HG02852 (cell line): ENCODE results near the gene TRIM6.
"Not testable (repeated sequence)": the region's sequence is repeated elsewhere in the genome, so short reads cannot be mapped to it uniquely, and the experiment has no call there.

ENCODE experiments used
- ATAC-seq: cut with Tn5 transposase; IDR thresholded peaks from one replicate; pipeline ENCODE4 v1.9.1; 2021; ENCODE audit warnings: mild to moderate bottlenecking, moderate library complexity; ENCODE audit not compliant: unreplicated experiment

Gene TRIM6

DNA sequence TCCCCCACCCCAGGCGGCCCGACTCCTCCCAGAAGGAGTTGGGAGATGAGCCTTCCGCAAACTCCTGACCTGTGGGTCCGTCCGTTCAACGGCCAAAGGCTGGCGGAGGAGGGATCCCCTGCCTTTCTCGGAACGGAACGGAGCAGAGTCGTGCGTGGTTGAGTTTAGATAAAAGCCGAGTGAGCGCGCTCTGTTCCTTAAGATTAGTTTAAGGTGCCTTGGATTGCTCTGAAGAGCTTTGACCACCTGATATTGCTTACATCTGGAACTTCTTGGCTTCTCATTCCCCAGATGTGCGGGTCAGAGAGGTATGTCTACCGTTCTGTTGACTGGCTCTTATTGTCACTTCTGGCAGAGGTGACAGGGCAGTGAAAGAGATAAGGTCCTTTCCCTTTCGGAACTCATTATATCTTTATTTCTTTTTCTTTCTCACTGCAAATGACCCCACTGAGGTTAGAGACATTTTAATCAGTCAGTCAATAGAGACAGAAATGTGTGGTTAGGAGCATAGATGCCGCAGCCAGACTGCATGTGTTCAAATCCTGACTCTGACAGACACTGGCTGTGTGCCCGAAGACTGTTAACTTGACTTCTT, at the start of gene TRIM6:
TSS of gene TRIM6 (plus strand) at position 31 of the 595 bp plus-strand sequence. CDS start at position 292, 261 bp downstream.
- peak; percentile 41 for ATAC-seq

DNA sequence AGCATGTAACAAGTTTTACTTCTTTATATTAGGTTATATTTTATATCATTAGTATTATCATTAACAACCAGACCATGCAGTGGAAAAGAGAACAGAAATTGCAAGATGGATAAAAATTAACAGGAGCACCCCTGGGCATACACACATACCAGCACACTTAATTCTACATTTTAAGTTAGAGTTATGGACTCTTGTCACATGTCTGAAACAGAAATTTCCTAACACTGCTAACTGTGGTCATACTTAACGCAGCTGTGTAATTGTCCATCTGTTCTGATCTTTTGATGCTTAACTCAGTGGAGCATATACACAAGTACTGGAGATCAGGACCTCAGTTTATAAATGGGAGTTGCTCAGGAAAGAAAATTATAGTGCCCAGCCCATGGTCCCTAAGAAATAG, 48.5 kb upstream of the TRIM6 start:
- ATAC-seq, result no peak

GRCh38 chr11:5548440-5548839, 48.0 kb upstream of the TRIM6 start, which contains the start of gene OR52H1:
OR52H1 (minus strand) TSS chr11:5548540; CDS start chr11:5545505, 3,035 bp downstream.
- no peak for ATAC-seq

GRCh38 chr11:5550440-5551095, 45.9 kb upstream of the TRIM6 start:
- peak; percentile 71 for ATAC-seq

GRCh38 chr11:5553343-5553742, 43.1 kb upstream of the TRIM6 start:
- no peak for ATAC-seq

- ATAC-seq, result no peak
Measured at GRCh38 chr11:5556596-5557188, 39.7 kb upstream of the TRIM6 start.

DNA sequence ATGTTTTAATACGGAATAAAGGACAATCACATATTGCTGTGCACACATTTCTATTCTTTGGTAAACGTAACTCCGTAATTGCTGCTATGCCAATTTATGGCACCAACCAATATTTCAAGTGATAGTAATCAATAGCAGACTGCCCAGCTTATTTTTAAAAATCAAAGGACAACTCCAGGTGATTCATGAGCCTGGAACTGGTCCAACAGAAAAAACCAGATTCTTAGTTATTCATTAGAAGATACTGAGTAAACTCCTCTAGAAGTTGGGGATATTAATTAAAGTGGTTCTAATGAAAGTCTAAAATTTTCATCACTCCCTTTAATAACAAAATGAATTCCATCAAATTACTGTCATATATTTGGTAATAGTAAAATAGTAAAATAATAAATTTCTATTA, 38.7 kb upstream of the TRIM6 start:
- ATAC-seq, result no peak

DNA sequence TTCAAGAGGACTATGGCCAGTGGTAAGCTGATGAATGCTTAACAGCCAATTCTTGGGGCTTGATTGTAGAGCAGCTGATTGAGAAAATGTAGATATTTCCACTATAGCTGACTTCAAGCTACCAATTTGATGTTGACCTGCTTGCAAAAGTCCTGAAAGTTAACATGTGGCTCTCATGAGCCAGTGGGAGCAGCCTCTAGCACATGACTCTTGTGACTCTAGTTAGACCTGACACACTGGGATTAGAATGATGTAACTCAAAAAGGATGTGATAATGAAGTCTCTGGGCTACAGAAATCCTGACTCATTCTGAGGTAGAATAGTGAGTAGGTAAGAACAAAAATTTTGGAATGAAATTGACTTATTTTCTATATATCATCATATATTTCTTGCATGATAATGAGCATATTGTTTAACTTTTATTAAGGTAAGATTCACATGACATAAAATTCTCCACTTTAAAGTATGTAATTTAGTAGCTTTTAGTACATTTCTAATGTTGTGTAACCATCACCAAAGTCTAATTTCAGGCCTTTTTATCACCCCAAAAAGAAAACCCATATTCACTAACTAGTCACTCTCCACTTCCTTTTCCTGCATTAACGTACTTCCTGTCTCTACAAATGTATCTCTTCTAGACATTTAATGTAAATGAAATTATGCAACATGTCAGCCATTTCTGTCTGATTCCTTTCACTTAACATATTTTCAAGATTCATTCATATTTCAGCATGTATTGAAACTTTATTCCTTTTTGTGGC, 32.0 kb upstream of the TRIM6 start:
- no peak for ATAC-seq

DNA sequence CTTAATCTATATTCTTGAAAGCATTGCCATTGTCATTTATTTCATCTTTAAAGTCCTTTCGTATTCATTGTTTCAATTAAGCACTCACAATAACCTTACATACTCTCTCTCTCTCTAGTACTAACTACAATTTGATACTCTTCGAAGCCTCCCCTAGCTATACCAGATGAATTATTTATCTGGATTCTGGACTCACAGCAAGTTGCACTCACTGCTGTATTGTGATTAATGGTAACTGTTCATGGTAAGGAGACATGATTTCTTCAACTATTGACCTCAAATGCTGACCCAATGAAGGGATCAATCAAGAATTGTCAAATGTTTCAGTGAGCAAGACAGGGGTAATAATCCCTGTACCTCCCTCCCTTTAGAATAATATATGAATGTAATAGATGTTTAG, 21.8 kb upstream of the TRIM6 start:
- no peak for ATAC-seq

GRCh38 chr11:5575152-5575551, 21.3 kb upstream of the TRIM6 start:
- no peak for ATAC-seq

DNA sequence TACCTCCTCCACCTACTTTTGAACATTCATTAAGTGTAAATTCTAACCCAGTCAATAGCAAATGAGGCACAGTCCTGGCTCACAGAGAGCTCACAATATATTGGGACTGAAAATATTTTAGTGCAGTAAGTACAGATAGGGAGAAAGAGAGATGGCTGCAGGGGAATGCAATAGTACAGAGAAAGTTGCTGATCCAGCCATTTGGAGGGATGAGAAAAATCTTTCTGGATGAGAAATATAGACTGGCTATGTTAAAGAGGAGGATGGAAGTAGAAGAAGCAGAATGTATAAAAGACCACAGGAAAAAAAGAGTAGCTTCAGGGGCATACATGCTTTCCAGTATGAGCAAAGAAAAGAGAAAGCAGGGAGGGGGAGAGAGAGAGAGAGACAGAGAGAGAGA, 19.3 kb upstream of the TRIM6 start:
- no peak for ATAC-seq

GRCh38 chr11:5580577-5580976, 15.9 kb upstream of the TRIM6 start, which contains the start of gene OR52B6:
OR52B6 (plus strand) TSS chr11:5580877; CDS start chr11:5580877, 0 bp downstream.
- ATAC-seq, result no peak

GRCh38 chr11:5581014-5581413, 15.4 kb upstream of the TRIM6 start:
- no peak for ATAC-seq

DNA sequence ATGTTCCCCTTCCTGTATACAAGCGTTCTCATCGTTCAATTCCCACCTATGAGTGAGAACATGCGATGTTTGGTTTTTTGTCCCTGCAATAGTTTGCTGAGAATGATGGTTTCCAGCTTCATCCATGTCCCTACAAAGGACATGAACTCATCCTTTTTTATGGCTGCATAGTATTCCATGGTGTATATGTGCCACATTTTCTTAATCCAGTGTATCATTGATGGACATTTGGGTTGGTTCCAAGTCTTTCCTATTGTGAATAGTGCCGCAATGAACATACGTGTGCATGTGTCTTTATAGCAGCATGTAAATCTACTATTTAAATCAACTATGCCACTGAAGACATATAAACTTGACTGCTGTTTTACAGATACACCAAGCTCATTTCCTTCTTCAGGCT, 12.0 kb upstream of the TRIM6 start:
- ATAC-seq, result not testable (repeated sequence)

- not testable (repeated sequence) for ATAC-seq
Measured at GRCh38 chr11:5589906-5590305, 6.5 kb upstream of the TRIM6 start.

- ATAC-seq, result no peak
Measured at GRCh38 chr11:5591613-5592012, 4.8 kb upstream of the TRIM6 start.

DNA sequence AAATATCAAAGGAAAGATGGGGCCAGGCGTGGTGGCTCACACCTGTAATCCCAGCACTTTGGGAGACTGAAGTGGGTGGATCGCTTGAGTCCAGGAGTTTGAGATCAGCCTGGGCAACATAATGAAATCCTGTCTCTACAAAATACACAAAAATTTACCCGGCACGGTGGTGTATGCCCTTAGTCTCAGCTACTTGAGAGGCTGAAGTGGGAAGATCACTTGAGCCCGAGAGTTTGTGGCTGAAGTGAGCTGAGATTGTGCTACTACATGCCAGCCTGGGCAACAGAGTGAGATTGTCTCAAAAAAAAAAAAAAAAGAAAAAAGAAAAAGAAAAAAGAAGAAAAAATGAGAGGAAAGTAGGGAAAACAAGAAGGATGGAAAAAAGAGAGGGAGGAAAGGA, 3.8 kb upstream of the TRIM6 start:
- ATAC-seq, result no peak

DNA sequence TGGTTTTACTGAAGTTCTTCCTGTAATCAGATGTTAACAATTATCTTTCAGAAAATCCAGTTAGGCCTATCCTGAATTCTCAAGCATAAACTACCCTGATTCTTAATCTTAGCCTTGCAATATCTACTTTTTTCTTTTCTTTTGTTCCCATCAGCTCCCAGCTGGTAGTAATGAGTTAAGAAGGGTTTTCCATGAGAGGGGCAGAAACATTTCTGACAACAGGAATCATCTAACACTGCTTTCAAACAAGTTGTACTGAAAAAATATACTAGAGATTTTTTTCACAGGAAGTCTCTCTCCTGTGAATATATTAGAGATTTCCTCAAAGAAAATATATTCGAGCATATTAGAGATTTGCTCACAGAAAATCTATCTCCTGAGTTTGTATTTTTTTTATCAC, 3.3 kb upstream of the TRIM6 start:
- no peak for ATAC-seq

DNA sequence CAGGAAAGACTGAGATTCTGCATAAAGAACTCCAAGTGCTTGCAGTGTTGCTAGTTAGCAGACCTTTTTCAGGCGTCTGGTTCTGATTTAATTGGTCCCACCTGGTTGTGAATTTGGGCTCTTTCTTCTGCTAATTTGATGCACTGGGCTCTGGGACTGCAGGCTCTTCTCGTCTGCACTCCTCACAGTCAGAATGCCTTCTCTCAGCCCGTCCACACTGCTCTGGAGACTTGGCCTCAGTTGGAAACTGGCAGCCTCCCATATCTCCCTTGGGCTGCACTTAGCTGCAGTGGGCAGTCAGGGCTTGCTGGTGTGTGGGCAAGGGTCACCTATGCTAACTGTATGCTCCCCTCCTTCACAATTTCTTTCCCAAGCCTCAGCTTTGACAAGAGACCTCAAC, 1.5 kb downstream of the TRIM6 start:
- ATAC-seq, result no peak

DNA sequence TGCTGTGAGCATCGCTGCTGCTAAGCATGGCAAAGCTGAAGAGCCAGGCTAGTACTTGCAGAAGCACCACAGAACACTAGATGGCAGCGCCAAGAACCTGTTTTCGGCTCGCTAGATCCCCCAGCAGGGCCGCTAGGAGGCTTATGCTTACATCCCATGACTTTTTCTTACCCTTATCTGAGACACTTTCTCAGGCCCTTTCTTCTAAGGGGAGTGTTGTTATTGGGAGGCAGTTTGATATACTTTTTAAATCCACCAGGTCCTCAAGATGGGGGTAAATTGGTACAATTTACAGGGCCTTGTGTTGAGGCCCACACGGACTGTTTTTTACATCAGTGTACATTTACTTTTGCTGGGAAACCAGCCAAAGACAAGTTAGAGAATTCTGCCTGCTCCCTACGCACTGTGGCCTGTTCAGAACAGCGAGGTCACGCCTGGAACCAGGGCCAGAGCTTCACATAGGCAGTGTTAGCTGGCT, 4.0 kb downstream of the TRIM6 start:
- ATAC-seq, result peak; percentile 86

- ATAC-seq, result not testable (repeated sequence)
Measured at GRCh38 chr11:5602791-5603190, 6.4 kb downstream of the TRIM6 start.
